ENCODE measurements around the gene RARB.
A peak's percentile ranks its signal among the peaks of the same experiment; 100 is the strongest.

Gene RARB

DNA sequence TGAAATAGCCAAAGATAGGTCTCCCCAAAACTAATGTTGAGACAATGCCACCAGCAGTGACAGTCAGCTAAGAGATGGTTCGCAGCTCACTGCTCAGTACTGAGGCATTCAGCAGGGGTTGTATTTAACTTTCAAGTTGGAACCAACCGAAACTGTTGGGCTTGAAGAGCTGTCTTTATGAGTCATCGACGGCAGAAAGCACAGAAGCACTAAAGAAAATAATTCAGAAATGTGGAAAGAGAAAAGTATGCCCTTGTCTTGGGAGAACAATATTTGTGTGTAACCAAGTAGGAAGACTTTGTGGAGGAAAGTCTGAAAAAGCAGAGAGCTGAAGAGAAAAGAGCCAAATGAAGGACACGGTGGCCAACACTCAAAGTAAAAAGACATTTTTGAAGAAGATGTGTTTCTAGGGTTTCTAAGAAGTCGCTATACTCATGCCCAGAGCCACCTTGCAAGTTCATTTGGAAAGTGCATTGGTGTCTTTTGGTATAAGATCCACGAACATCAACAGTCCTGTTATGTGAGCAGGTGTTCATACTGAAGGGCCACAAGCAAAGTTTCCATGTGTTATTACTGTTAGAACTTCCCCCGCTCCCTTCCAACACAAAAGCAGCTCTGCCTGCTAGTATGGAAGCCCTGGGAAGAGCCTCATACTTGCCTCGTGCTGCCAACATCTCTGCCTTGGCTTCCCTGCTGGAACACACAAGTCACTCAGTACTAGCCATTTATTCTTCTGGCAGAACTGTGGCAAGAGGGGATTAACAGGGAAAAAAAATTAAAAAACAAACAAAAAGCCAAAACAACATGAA lies 4.1 kb upstream of the RARB start:
- DNase-seq = no peak

DNA sequence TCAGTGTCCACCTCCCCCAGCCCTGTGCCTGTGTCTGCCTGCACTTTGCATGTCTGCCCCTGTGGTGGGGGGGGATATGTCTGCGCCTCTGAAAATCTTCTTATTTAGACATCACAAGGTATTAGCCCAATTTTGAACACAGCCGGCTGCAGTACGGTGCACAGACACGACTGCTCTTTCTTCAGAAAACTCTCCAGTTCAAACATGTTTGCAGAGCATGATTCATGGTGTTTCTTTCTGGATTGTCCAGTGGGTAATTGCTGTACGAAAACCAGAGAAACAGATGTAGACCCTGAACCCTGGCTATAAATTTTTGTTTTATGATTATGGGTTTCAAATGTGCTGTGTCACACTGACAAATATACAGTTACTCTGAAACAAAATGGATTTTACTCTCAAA lies 3.4 kb upstream of the RARB start:
- no peak for DNase-seq

DNA sequence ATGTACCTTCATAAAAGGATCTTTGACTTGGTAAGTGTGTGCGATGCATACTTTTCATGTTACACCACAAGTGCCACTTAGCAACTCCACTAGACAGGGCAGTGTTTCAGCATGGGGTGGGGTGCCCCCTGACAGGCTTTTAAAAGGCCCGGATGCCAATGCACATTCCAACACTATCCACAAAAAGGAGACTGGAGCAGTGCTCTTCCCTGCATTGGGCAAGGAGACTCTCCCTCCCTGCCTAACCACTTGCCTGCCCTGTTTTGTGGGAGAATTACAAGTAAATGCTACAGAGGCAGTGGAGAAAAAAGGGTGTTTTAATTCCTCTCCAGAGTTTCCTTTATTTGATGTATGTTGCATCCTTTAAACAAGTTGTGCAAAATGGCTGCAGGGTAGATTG lies 1.7 kb upstream of the RARB start:
- DNase-seq = no peak

DNA sequence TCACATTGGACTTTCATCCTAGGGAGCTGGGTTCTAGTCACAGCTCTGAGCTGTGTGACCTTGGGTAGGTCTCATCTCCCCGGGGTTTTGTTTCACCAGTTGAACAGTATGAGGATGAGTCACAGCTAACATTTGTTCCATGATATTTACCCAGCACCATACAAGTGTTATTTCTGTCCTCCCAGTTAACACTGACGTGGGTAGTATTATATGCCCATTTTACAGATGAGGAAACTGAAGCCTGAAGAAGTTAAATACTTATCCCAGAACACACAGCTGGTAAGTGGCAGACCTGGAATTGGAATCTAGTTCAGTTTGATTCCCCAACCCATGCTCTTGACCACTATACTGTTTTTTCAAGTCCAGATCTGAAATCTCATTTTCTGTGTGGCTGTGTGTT lies 908 bp upstream of the RARB start:
- DNase-seq = no peak

DNA sequence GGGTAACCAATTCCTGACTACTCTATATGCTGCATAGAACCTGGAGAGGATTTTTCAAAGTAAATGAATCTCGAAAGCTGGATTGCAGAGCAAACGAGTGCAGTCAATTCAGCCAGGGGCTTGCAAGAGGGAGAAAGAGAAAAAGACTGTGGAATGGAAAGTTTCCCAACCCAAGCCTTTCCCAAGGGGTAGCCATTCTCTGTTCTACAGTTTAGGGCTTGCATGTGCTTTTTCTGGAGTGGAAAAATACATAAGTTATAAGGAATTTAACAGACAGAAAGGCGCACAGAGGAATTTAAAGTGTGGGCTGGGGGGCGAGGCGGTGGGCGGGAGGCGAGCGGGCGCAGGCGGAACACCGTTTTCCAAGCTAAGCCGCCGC lies 511 bp upstream of the RARB start:
- DNase-seq = no peak

DNA sequence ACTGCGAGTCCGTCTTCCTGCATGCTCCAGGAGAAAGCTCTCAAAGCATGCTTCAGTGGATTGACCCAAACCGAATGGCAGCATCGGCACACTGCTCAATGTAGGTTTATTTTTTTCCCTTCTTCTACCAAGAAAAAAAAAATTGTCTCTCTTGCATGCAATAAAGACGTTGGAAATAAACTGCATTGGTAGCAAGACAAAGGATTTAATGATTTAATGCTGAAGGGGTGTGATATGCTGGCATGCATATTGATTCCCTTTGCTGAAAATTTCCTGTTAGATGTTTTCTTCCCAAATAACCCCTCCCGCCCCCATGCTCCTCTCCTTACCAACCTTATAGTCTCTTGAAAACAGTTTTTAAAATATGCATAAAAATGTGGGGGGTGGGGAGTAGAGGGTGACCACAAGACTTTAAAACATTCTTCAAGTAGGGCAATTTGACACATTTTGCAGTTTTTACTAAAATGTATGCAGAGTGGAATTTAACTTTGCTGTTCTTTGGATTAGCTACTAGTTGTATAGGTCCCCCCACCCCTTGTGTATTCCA lies 799 bp downstream of the RARB start:
- DNase-seq = no peak

DNA sequence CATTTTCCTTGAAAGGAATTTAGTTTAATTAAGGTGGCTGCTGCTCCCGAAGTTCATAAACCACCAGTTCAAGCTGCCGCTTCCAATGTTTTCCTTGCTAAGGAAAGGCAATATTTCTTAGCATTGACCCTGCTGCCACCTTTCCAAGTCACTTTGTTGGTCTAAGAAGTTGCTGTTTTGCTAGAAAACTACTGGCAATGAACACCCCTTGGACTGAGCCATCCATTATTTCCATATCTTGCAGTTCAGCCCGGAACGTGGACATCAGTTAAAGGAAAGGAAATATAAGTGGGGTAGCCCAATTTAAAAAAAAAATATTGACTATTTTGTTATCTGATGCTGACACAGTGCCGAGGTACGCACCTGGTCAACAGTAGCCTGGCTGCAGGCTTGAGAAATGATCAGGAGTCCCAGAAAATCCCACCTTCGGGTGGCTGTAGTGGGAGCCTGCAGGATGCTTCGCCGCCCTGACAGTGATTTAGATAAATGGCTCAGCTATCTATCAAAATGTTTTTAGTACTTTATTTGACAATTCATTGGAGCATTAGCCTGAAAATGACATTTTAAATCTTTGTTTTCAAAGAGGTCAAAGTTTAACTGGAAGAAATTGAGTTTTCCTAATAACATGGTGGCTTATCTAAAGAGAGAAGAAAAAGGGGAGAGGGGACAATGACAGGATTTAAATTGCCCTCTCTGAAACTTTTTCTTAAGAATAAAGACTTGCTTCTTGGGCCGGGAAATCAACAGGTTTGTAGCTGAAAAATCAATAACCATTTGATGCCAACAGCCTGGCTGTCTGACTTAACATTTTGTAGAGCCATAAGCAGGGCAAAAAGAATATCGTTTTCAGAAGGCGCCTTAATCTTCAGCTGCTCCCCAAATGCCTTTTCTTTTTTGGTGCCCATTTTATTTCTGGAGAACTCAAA lies 1.6 kb downstream of the RARB start:
- DNase-seq = no peak

DNA sequence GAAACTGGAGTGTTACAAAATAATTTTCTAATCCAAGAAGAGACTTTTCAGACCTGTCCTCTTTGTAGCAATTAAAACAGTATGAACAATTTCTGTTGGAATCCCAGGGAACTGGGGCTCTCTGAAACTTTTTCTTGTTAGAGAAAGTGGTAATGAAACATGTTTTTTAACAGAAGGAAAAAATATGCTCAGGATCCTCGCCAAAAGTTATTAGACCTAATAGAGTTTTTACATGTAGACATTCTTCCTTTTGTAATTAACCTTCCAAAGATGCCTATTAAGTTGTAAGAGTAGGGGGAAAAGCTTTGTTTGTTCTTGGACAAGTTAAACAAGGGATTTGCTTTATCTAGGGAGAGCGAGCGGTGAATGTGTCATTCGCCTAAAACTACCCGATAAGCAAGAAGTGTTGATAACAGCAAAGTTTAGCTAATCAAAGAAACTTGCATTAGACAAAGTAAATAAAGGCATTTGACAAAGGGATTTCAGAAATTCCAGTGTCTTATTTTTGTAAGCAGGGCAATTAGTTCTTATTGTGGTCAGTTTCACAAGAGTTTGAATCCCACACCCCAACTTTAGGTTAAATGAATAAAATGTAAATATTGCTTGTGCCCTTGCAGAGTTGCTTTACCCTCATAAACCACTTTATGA lies 2.3 kb downstream of the RARB start:
- no peak for DNase-seq

DNA sequence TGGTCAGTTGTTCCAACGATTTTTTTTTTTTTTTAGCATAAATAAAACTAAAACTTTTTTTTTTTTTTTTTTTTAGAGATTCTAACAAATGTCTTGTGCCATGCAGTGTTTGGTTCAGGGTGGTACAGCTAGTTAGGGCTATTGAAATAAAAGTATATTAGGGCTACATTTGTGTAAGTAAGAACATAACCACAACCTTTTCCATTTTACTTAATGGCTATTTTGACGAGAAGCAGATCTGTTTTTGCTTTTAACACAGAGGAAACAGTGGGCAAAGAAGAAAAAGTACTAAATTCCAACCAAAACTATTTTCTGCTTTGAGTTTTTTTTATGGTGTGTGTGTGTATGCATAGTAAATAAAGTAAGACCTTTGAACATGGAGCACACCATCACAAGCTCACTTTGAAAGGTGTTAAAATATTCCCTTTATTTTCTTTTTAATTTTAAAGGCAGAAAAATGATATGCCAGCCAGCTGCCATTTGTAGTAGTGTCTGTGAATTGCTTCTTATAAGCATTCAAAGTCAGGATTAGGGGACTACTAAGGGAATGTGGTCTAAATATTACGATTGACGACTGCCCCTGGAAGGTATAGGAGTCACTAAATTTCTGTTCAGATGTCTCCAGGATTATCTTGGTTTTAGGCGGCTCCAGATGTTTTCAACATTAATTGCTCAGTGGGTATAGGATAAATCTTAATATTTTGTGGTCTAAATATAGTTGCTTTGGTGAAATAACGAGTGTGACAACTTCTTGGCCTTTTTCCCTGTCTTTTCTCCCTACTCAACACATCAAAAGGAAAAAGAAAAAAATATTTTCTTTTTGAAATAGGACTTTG lies 3.1 kb downstream of the RARB start:
- no peak for DNase-seq

DNA sequence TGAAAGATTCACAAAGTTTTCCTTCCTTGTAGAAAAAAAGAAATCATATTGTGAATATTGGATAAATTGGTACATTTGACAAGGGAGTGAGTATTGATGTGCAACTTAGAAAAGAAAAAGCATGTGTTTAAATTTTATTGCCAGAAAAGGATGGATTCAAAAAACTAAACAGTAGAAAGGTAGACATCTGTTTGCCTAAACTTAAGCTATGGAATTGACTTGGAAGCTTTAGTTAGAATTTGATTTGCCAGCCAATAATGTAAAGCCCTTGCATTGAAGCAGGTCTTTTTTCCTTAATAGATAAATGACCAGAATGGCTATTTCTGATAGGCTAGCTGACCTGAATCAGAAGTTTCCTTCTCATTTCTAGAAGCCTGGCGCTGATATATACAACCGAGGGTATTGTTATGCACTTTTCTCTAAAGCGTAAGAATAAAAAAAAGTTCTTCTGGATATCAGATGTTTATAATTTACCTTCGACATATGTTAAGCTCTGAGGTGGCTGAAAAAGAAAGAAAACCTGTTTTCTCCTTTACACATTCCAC lies 4.2 kb downstream of the RARB start:
- DNase-seq = no peak

DNA sequence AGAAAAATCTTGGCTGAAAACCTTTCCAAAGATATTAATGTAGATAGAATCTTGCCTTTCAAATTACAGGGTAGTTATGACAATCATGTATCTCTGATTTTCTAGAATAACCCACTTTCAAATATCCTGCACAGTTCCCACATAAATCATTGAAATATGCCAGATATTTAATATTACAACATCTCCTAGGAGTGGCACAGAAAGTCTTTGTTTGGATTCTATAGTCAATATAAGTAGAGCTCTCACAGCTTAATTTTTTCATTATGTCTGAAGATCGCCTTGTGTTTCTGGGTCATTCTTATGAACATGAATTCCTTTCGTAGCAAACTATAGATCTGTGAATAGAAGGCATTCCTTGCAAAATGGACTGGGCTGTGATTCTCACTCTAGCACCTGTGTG lies 5.0 kb downstream of the RARB start:
- DNase-seq = no peak

DNA sequence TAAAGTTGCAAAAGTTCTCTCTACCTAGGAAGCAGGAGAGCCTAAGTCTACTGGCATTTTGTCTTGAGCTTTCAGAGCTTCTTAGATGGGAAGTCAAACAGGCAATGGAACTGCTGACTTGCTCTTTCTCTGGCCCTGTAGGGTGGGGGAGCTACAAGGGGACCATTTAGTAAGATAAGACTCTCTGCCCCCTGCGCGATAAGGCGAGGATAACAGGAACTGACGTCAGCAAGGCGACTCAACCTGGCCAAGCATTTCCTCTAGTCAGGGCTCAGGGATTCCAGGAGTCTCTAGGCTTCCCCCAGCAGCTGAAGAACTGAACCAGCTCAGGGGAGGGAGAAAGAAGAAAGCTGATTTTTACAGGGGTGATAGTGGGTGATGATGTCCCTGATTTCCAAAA lies 5.8 kb downstream of the RARB start:
- DNase-seq = no peak

DNA sequence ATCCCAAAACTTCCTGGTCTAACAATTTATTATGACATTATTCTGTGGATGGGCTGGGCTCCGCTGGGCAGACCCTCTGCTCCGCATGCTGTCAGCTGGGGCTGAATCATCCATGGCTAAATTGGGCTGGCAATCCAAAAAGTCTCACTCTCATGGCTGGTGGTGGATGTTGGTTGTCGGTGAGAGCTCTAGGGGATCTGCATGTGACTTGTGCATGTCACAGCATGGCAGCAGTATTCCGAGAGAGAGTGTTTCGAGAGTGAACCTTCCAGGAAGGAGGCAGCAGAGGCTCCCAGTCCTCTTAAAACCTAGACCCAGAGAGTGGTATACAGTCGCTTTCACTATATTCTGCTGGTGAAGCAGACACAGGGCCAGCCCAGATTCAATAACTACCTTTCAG lies 9.9 kb downstream of the RARB start:
- DNase-seq = no peak

DNA sequence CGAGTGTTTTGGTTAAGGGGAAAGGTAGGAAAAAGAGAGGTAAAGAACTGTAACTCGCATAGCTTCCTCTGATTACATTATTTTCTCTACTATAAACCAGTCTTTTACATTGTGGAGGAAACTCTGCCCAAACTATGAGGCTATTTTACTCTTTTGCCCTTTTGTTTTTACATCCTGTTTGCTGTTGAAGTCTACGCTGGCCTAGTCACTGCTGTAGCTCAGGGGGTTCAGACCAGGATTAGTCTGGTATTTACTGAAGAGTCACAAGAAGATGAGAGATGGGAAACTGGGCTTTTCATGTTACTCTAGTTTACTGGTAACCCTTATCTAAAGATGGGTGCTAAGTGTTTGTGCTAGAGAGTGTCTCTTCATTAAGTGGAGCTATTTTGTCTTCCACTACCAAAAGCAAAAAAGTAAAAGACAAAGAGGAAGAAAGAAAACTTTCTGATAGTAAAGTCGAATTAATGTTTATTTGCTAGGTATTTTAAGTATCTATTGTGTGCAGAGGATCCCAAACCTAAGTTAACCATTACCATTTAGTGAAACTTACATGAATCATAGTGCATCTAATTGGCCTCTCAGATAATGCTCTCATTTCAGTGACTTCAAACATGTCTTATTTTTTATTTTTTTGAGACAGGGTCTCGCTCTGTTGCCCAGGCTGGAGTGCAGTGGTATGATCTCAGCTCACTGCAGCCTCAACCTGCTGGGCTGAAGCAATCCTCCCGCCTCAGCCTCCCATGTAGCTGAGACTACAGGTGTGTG lies 10.9 kb downstream of the RARB start:
- DNase-seq = no peak

DNA sequence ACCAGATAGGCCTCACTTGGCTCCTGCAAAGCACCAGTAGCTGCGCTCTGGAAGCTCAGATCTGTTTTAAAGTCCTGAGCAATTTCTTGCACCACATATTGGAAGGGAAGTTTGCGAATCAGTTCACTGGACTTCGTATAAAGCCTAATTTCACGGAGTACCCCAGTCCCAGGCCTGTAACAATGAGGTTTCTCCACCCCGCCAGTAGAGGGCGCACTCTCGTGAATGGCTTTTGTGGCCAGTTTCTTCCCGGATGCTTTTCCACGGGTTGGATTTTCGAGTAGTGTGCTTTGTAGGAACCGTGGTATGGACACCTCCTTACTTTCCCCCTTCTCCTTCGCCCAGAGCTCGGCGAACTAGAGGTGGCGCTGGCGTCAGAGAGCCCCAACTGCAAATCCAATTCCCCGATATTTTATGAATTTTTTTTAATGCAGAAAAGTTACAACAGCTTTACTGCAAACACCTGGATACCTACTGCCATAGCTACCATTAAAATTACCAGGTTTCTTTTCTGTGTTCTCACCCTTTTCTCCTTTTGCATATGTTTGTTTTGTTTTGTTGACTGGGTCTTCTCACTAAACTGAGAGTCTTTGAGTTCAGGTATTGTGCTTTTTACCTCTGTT lies 13.3 kb downstream of the RARB start:
- DNase-seq = peak; percentile 5

DNA sequence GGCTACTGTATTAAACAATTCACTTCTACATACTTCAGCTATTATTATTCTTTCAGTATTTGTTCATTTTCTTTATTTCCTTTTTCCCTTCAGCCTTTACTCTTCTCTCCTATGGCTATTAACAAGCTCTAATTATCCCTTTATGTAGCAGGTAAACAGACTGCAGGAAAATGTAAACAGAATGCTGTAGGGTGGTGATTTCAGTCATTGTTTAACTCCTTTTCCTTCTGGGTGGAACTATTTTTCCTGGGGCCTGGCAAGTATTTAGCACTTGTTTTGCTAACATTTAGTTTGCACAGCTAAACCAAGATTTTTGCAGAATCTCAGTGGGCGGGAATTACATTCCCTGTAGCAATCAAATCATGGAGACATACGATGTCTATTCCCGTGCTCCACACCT lies 14.4 kb downstream of the RARB start:
- no peak for DNase-seq

DNA sequence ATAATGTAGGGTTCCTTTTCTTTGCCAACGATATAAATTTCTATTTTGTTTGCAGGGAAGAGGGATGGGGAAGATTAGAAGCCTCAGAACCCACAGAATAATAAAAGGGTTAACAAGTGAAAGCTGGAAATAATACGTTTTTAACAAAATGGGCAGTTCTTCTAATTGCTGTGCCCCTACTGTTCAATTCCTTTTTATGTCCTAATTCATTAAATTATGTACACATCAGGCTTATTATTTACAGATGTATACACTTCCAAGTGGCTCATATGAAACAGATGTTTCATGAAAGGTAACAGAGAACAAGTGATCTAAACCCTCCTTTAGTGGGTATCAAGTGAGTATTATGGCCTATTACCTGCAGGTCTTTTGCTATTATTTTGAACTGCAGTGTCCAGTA lies 16.2 kb downstream of the RARB start:
- no peak for DNase-seq

DNA sequence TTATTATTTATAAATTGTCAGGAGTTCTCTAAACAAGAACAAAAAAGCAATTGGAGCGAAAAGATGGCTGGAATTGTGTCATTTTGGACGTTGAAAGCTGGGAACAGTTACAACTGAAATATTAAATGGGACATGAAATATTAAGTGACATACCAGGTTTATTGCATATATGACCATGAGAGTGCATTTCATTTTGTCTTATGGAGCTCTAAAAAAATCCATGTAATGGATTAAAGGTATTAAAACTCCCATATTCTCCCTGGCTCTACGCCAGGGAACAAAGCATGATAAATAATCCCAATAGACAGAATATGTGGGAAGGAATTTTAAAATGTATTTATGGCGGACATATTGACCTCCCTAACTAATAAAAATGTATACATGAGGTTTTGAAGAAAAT lies 17.7 kb downstream of the RARB start:
- DNase-seq = no peak

DNA sequence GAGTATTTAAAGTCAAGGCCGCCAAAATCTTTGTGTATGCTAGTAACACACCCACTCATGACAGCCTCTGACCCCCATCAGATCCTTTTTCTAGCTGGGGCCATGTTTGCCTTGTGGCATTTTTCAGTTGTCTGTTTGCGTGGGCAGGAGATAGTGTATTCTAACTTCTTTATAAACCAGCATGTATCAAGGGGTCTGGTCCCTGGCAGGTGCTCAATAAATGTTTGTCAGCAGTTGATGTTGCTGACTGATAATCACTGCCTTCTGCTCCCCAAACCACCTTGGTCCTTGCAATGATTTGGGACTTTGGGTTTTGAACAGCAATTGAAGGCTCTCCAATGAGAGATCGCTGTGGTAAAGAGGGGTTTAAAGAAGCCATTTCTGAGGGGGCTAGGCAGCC lies 19.2 kb downstream of the RARB start:
- DNase-seq = no peak

DNA sequence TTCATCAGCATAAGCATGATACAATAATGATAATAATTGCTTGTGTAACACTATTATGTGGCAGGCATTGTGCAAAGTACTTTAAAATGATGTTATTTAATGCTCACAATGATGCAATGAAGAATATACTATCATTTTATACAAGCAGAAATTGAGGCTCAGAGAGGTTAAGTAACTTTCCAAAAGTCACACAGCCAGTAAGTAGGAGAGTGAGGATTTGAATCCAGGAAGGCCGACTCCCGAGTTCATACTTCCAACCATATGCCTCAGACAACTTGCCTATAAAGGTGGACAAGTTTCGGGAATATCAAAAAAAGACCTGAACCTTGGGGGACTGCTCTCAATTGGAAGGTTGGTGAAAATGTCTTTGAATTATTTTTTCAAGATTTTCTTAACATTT lies 19.9 kb downstream of the RARB start:
- DNase-seq = no peak

All from stimulated activated CD4-positive, alpha-beta T cell treated with anti-CD3 and anti-CD28 coated beads, Interleukin-12 subunit alpha, Interleukin-12 subunit beta, amount 100 ng/mL, for 4 hours (primary cell).